ENCODE measurements around the gene GIN1.

DNA sequence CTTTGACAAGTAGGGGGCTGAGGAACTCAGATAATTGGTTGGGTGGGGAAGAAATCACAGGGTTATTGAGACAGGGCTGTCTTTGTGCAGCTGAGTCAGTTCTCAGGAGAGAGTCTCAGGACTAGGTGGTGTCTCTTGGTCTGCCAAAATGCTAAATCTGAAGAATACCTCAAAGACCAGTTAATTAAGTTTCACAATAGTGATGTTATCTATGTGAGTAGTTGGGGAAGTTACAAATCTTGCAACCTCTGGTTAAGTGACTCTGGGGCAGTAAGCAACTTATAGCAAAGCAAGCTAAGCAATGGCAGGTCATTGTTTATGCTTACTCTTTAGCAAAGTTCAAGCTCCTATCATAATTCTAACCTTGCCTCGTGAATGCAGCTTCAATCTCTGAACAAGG, 53.6 kb downstream of the GIN1 start:
- TF ChIP-seq NFIC (IDR thresholded peaks at IDR 0.05; ENCODE audit: low read depth, low read length) (no peak), POLR2A (IDR thresholded peaks at IDR 0.05; ENCODE audit: low read depth, low read length) (no peak), MTA3 (IDR thresholded peaks at IDR 0.05; ENCODE audit: borderline replicate concordance, low read length) (no peak)
- TF ChIP-seq, protein P1, sequence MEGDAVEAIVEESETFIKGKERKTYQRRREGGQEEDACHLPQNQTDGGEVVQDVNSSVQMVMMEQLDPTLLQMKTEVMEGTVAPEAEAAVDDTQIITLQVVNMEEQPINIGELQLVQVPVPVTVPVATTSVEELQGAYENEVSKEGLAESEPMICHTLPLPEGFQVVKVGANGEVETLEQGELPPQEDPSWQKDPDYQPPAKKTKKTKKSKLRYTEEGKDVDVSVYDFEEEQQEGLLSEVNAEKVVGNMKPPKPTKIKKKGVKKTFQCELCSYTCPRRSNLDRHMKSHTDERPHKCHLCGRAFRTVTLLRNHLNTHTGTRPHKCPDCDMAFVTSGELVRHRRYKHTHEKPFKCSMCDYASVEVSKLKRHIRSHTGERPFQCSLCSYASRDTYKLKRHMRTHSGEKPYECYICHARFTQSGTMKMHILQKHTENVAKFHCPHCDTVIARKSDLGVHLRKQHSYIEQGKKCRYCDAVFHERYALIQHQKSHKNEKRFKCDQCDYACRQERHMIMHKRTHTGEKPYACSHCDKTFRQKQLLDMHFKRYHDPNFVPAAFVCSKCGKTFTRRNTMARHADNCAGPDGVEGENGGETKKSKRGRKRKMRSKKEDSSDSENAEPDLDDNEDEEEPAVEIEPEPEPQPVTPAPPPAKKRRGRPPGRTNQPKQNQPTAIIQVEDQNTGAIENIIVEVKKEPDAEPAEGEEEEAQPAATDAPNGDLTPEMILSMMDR (IDR thresholded peaks at IDR 0.05 in 2 of 3, conservative IDR thresholded peaks at IDR 0.05 in 1 of 3; ENCODE audit: control insufficient read depth in 2 of 3, extremely low read depth in 1 of 3, insufficient read depth in 1 of 3, low read depth in 3 of 3, low read length in 3 of 3), result no peak
